ENCODE data around the gene NUP153.

Gene NUP153

GRCh38 chr6:17662585-17662984 lies 44.1 kb downstream of the NUP153 start:
- DNase-seq (ENCODE audit: low spot score) = no peak

- DNase-seq (ENCODE audit: low spot score) = no peak
These were observed 50.1 kb downstream of the NUP153 start for GRCh38 chr6:17656644-17657043.

- DNase-seq (ENCODE audit: low spot score) = no peak
These were observed 50.6 kb downstream of the NUP153 start for GRCh38 chr6:17656092-17656491.

- DNase-seq (ENCODE audit: low spot score) = no peak
These were observed 53.4 kb downstream of the NUP153 start for GRCh38 chr6:17653198-17653882.

GRCh38 chr6:17650656-17651309 lies 55.9 kb downstream of the NUP153 start:
- no peak for DNase-seq (ENCODE audit: low spot score)

GRCh38 chr6:17648745-17649144 lies 58.0 kb downstream of the NUP153 start:
- DNase-seq (ENCODE audit: low spot score) = no peak

GRCh38 chr6:17640477-17640917 lies 66.2 kb downstream of the NUP153 start:
- DNase-seq (ENCODE audit: low spot score) = no peak

GRCh38 chr6:17638212-17638715 lies 68.5 kb downstream of the NUP153 start:
- DNase-seq (ENCODE audit: low spot score) = no peak

- DNase-seq (ENCODE audit: low spot score) = no peak
These were observed 71.2 kb downstream of the NUP153 start for GRCh38 chr6:17635568-17635967.

- DNase-seq (ENCODE audit: low spot score) = no peak
These were observed 73.1 kb downstream of the NUP153 start for GRCh38 chr6:17633465-17634188.

- no peak for DNase-seq (ENCODE audit: low spot score)
These were observed 73.8 kb downstream of the NUP153 start for GRCh38 chr6:17632934-17633333.

GRCh38 chr6:17630511-17631073 lies 76.1 kb downstream of the NUP153 start:
- DNase-seq (ENCODE audit: low spot score) = no peak

GRCh38 chr6:17629824-17630510 lies 76.8 kb downstream of the NUP153 start:
- no peak for DNase-seq (ENCODE audit: low spot score)

- DNase-seq (ENCODE audit: low spot score) = no peak
These were observed 77.9 kb downstream of the NUP153 start for GRCh38 chr6:17628873-17629272.

GRCh38 chr6:17624396-17624795 lies 82.3 kb downstream of the NUP153 start:
- DNase-seq (ENCODE audit: low spot score) = no peak

GRCh38 chr6:17622144-17622543 lies 84.6 kb downstream of the NUP153 start:
- no peak for DNase-seq (ENCODE audit: low spot score)

- no peak for DNase-seq (ENCODE audit: low spot score)
These were observed 85.7 kb downstream of the NUP153 start for GRCh38 chr6:17621003-17621402.

- no peak for DNase-seq (ENCODE audit: low spot score)
These were observed 90.9 kb downstream of the NUP153 start for GRCh38 chr6:17615794-17616193.

- no peak for DNase-seq (ENCODE audit: low spot score)
These were observed 94.7 kb downstream of the NUP153 start for GRCh38 chr6:17612048-17612447.

- DNase-seq (ENCODE audit: low spot score) = no peak
These were observed 95.9 kb downstream of the NUP153 start for GRCh38 chr6:17610835-17611234.

- DNase-seq (ENCODE audit: low spot score) = no peak
These were observed 100.1 kb downstream of the NUP153 start for GRCh38 chr6:17606606-17607005.

- DNase-seq (ENCODE audit: low spot score) = no peak
These were observed 103.8 kb downstream of the NUP153 start for GRCh38 chr6:17602888-17603287.

Measured in ecto neural progenitor cell (in vitro differentiated cells).